ENCODE measurements around the gene WDFY3. TPM values are rescaled to one million over a fixed set of nuclear protein-coding genes. Genes with fewer than 3 reads are reported as not detected.

Gene WDFY3
- total and polyA plus RNA-seq, 12 donors: 4.9 to 68.9 (median 51.1) TPM

- TF ChIP-seq CTCF (IDR thresholded peaks at IDR 0.05): no peak
- intact Hi-C loops (cut with DNase I): no loop called here
Observed at GRCh38 chr4:84697159-84697558, 269.3 kb downstream of the WDFY3 start.

GRCh38 chr4:84691800-84692199 lies 274.7 kb downstream of the WDFY3 start:
- H3K36me3 ChIP-seq: peaks cover 0 to 100% (median 53%) of the 10 kb centered on the region in 9 donors
- DNase-seq (no peak), ATAC-seq (no peak)
- WGBS, 2 donors: 96 to 97% methylated on average over 1 of the region's 1 CpG
- TF ChIP-seq CTCF (IDR thresholded peaks at IDR 0.05): no peak
- H3K4me1 ChIP-seq: peaks cover 0 to 23% (median 0%) of the 10 kb centered on the region in 9 donors
- no peak overlapping the region for H3K27ac ChIP-seq
- H3K4me3 ChIP-seq: no peak overlapping the region
- intact Hi-C loops (cut with DNase I): no loop called here
- H3K27me3 ChIP-seq: no peaks in the 10 kb centered on the region
- H3K9me3 ChIP-seq: no peaks in the 10 kb centered on the region

More at GRCh38 chr4:84697159-84697558, 269.3 kb downstream of the WDFY3 start:
- no peak for ATAC-seq
- Histone ChIP-seq H3K9me3 (no peaks in the 10 kb centered on the region), H3K4me3 (no peak overlapping the region), H3K27me3 (no peaks in the 10 kb centered on the region), H3K27ac (no peak overlapping the region), H3K4me1 (peaks cover 0 to 9% (median 0%) of the 10 kb centered on the region in 9 donors), H3K36me3 (peaks cover 0 to 100% (median 52%) of the 10 kb centered on the region in 9 donors)
- 94 to 96% methylated on average over 2 of the region's 2 CpGs for WGBS, 2 donors
- DNase-seq: no peak

GRCh38 chr4:84691170-84691691 lies 275.3 kb downstream of the WDFY3 start:
- 80 to 89% methylated on average over 1 of the region's 1 CpG for WGBS, 2 donors

GRCh38 chr4:84690481-84690880 lies 276.0 kb downstream of the WDFY3 start:
- Histone ChIP-seq H3K36me3 (peaks cover 0 to 100% (median 47%) of the 10 kb centered on the region in 9 donors), H3K4me1 (peaks cover 0 to 23% (median 0%) of the 10 kb centered on the region in 9 donors), H3K9me3 (no peaks in the 10 kb centered on the region), H3K27ac (no peak overlapping the region), H3K27me3 (no peaks in the 10 kb centered on the region), H3K4me3 (no peak overlapping the region)
- ATAC-seq: no peak
- 96 to 97% methylated on average over 7 of the region's 7 CpGs for WGBS, 2 donors
- TF ChIP-seq CTCF (IDR thresholded peaks at IDR 0.05): no peak
- intact Hi-C loops (cut with DNase I): no loop called here
- no peak for DNase-seq

More at GRCh38 chr4:84691170-84691691, 275.3 kb downstream of the WDFY3 start:
- Histone ChIP-seq H3K4me1 (peaks cover 0 to 23% (median 0%) of the 10 kb centered on the region in 9 donors), H3K9me3 (no peaks in the 10 kb centered on the region), H3K4me3 (no peak overlapping the region), H3K36me3 (peaks cover 0 to 100% (median 53%) of the 10 kb centered on the region in 9 donors), H3K27ac (peak overlapping the region in 1 of 10 donors; percentile 19), H3K27me3 (no peaks in the 10 kb centered on the region)
- ATAC-seq (peak in 3 of 8 donors; percentile 25 to 82 (median 61)), DNase-seq (no peak)
- intact Hi-C loops (cut with DNase I): no loop called here
- no peak for TF ChIP-seq CTCF (IDR thresholded peaks at IDR 0.05)

Measured in heart right ventricle (tissue), 16 donors.